Measurements from ENCODE around the gene PLEKHA5. TPM values are rescaled to one million over a fixed set of nuclear protein-coding genes. Genes with fewer than 3 reads are reported as not detected.

Gene PLEKHA5
- total RNA-seq, 1 donor from 2014 or later = 30.2 TPM

GRCh38 chr12:19181666-19182426 is 52.3 kb downstream of the PLEKHA5 start:
- Mint-ChIP-seq H3K27me3 (ENCODE audit: unreplicated experiment) (no peaks in the 10 kb centered on the region), H3K27ac (ENCODE audit: unreplicated experiment) (no peak overlapping the region), H3K4me1 (ENCODE audit: unreplicated experiment) (peaks cover 6% of the 10 kb centered on the region), H3K36me3 (ENCODE audit: low read depth, unreplicated experiment) (no peaks in the 10 kb centered on the region), H3K9me3 (ENCODE audit: unreplicated experiment) (no peaks in the 10 kb centered on the region), H3K4me3 (ENCODE audit: unreplicated experiment) (no peak overlapping the region)
- no peak for DNase-seq (ENCODE audit: low spot score)
- TF ChIP-seq, protein P1, sequence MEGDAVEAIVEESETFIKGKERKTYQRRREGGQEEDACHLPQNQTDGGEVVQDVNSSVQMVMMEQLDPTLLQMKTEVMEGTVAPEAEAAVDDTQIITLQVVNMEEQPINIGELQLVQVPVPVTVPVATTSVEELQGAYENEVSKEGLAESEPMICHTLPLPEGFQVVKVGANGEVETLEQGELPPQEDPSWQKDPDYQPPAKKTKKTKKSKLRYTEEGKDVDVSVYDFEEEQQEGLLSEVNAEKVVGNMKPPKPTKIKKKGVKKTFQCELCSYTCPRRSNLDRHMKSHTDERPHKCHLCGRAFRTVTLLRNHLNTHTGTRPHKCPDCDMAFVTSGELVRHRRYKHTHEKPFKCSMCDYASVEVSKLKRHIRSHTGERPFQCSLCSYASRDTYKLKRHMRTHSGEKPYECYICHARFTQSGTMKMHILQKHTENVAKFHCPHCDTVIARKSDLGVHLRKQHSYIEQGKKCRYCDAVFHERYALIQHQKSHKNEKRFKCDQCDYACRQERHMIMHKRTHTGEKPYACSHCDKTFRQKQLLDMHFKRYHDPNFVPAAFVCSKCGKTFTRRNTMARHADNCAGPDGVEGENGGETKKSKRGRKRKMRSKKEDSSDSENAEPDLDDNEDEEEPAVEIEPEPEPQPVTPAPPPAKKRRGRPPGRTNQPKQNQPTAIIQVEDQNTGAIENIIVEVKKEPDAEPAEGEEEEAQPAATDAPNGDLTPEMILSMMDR (IDR thresholded peaks at IDR 0.05; ENCODE audit: unreplicated experiment) = no peak

- Mint-ChIP-seq H3K27ac (ENCODE audit: unreplicated experiment) (no peak overlapping the region), H3K36me3 (ENCODE audit: low read depth, unreplicated experiment) (no peaks in the 10 kb centered on the region), H3K9me3 (ENCODE audit: unreplicated experiment) (no peaks in the 10 kb centered on the region), H3K4me3 (ENCODE audit: unreplicated experiment) (no peak overlapping the region), H3K27me3 (ENCODE audit: unreplicated experiment) (no peaks in the 10 kb centered on the region), H3K4me1 (ENCODE audit: unreplicated experiment) (peaks cover 6% of the 10 kb centered on the region)
- no peak for DNase-seq (ENCODE audit: low spot score)
- TF ChIP-seq, protein P1 (IDR thresholded peaks at IDR 0.05; ENCODE audit: unreplicated experiment) = no peak
Measured at GRCh38 chr12:19183121-19183838, 53.7 kb downstream of the PLEKHA5 start.

GRCh38 chr12:19185262-19185929 is 55.9 kb downstream of the PLEKHA5 start:
- Mint-ChIP-seq H3K9me3 (ENCODE audit: unreplicated experiment) (no peaks in the 10 kb centered on the region), H3K4me3 (ENCODE audit: unreplicated experiment) (no peak overlapping the region), H3K4me1 (ENCODE audit: unreplicated experiment) (peaks cover 13% of the 10 kb centered on the region), H3K36me3 (ENCODE audit: low read depth, unreplicated experiment) (no peaks in the 10 kb centered on the region), H3K27ac (ENCODE audit: unreplicated experiment) (no peak overlapping the region), H3K27me3 (ENCODE audit: unreplicated experiment) (no peaks in the 10 kb centered on the region)
- DNase-seq (ENCODE audit: low spot score) = no peak
- TF ChIP-seq, protein P1 (IDR thresholded peaks at IDR 0.05; ENCODE audit: unreplicated experiment) = no peak

GRCh38 chr12:19186722-19187661 is 57.5 kb downstream of the PLEKHA5 start:
- Mint-ChIP-seq H3K36me3 (ENCODE audit: low read depth, unreplicated experiment) (no peaks in the 10 kb centered on the region), H3K27me3 (ENCODE audit: unreplicated experiment) (no peaks in the 10 kb centered on the region), H3K4me1 (ENCODE audit: unreplicated experiment) (peaks cover 26% of the 10 kb centered on the region), H3K9me3 (ENCODE audit: unreplicated experiment) (no peaks in the 10 kb centered on the region), H3K4me3 (ENCODE audit: unreplicated experiment) (no peak overlapping the region), H3K27ac (ENCODE audit: unreplicated experiment) (no peak overlapping the region)
- TF ChIP-seq, protein P1 (IDR thresholded peaks at IDR 0.05; ENCODE audit: unreplicated experiment) = peak; percentile 73
- DNase-seq (ENCODE audit: low spot score) = no peak

All from endothelial cell (in vitro differentiated cells).